Endothelial cell of hepatic sinusoid (primary cell): Measurements from ENCODE around the gene EIF5A2.
"Not testable (repeated sequence)": the region's sequence is repeated elsewhere in the genome, so short reads cannot be mapped to it uniquely, and the experiment has no call there.

Source experiments
- in situ Hi-C: cut with HindIII; loops from 2 replicates; pipeline ENCODE4 v1.10.0; 2017; ENCODE audit warnings: low sequenced_read_pairs

Gene EIF5A2

GRCh38 chr3:170897199-170897598 lies 11.2 kb downstream of the EIF5A2 start:
- in situ Hi-C loops, result not testable (repeated sequence)

DNA sequence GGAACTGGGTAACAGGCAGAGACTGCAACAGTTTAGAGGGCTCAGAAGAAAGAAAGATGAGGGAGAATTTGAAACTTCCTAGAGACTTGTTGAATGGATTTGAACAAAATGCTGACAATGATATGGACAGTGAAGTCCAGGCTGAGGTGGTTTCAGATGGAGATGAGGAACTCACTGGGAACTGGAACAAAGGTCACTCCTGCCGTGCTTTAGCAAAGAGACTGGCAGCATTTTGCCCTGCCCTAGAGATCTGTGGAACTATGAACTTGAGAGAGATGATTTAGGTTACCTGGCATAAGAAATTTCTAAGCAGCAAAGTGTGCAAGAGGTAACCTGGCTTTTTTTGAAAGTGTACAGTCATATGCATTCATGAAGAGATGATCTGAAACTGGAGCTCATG lies 11.7 kb downstream of the EIF5A2 start:
- in situ Hi-C loops, result no loop called here

- in situ Hi-C loops, result not testable (repeated sequence)
These were observed 12.1 kb downstream of the EIF5A2 start for GRCh38 chr3:170896333-170896732.

GRCh38 chr3:170893895-170894294 lies 14.5 kb downstream of the EIF5A2 start:
- in situ Hi-C loops, result no loop called here

DNA sequence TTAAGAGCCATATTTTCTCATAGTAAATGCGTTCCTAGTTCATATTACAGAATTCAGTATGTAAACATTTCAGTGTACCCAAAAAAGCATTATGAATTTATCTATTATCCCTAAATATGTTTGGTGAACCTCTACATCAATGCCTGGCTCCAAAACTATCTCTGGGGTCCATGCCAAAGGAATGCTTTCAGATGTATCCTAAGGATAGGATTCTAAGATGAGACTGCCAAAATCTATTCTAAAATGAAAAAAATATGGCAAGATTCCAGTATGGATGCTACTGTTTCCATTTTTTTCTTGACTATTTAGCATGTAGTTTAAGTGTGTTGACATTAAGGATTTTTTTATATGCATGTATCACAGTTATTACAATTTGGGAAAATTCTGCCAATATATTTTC lies 18.8 kb downstream of the EIF5A2 start:
- in situ Hi-C loops, result no loop called here

- in situ Hi-C loops, result no loop called here
These were observed 19.3 kb downstream of the EIF5A2 start for GRCh38 chr3:170889132-170889531.

DNA sequence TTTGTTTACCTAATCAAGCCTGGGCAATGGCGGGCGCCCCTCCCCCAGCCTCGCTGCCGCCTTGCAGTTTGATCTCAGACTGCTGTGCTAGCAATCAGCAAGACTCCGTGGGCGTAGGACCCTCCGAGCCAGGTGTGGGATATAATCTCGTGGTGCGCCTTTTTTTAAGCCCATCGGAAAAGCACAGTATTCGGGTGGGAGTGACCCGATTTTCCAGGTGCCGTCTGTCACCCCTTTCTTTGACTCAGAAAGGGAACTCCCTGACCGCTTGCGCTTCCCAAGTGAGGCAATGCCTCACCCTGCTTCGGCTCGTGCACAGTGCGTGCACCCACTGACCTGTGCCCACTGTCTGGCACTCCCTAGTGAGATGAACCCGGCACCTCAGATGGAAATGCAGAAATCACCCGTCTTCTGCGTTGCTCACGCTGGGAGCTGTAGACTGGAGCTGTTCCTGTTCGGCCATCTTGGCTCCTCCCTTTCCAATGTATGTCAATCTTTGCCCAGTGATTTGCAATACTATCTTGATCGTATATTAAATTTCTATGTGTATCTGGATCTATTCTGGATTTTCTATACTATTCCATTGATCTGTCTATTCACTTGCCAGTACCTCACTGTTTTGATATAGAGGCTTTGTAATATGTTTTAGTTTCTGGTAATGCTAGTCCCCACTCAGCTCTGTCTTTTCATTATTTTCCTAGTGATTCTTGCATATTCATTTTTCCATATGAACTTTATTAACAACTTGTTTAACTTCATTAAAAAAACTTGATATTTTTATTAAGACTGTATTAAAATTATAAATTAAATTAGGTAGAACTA lies 24.1 kb downstream of the EIF5A2 start:
- in situ Hi-C loops, result not testable (repeated sequence)

- in situ Hi-C loops, result not testable (repeated sequence)
These were observed 29.7 kb downstream of the EIF5A2 start for GRCh38 chr3:170878688-170879087.

- in situ Hi-C loops, result not testable (repeated sequence)
These were observed 31.1 kb downstream of the EIF5A2 start for GRCh38 chr3:170877311-170877710.

GRCh38 chr3:170876537-170876936 lies 31.9 kb downstream of the EIF5A2 start:
- in situ Hi-C loops, result no loop called here

DNA sequence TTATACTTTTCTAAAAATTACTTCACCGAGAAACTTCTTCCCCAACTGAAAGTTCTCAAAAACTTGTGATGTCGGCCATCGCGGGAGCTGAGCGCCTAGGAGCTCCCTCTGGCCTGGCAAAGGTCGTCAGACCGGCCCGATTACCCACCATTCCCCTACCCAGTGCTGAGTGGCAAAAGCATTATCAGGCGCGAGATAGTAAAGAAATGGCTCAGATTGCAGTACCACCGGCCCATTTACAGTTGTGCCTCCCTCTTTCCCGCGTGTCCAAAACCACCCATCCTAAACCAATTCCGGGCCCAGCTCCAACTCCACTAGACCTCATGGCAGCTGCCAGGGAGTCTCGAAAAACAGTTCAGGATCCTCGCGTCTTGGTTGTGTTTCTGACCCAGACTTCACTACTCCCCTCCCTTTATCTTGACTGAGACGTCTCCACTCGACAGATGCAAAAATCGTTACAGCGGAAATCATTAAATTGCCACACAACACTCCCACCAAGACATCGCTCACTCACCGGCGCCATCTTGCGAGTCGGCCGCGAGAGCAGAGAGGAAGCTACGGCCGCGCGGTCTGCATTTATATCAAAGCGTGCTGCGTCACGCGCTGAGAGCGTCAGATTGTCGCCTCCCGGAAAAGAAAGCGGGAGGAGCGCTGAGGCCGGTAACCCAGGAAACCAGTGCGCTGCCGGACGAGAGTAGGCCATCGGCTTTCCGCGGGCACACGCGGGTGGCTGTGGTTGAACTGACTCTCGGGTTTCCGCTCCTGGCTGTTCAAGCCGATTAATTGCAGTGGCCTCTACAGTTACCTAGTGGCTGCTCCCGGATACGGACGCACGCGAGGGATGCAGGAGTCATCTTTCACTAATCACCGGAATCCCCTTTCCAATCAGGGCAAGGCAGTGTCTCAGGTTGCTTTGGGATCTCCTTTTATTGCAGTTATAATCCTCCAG lies 38.5 kb downstream of the EIF5A2 start, which contains the start of gene RPL22L1:
RPL22L1 (minus strand) TSS at position 551 of the 949 bp plus-strand sequence; CDS start at position 523, 28 bp downstream.
- in situ Hi-C loops, result no loop called here

- in situ Hi-C loops, result no loop called here
These were observed 39.2 kb downstream of the EIF5A2 start for GRCh38 chr3:170869239-170869590.

GRCh38 chr3:170868577-170869238 lies 39.7 kb downstream of the EIF5A2 start:
- in situ Hi-C loops, result no loop called here

- in situ Hi-C loops, result no loop called here
These were observed 41.1 kb downstream of the EIF5A2 start for GRCh38 chr3:170867143-170867937.

GRCh38 chr3:170866499-170866898 lies 41.9 kb downstream of the EIF5A2 start:
- in situ Hi-C loops, result no loop called here

DNA sequence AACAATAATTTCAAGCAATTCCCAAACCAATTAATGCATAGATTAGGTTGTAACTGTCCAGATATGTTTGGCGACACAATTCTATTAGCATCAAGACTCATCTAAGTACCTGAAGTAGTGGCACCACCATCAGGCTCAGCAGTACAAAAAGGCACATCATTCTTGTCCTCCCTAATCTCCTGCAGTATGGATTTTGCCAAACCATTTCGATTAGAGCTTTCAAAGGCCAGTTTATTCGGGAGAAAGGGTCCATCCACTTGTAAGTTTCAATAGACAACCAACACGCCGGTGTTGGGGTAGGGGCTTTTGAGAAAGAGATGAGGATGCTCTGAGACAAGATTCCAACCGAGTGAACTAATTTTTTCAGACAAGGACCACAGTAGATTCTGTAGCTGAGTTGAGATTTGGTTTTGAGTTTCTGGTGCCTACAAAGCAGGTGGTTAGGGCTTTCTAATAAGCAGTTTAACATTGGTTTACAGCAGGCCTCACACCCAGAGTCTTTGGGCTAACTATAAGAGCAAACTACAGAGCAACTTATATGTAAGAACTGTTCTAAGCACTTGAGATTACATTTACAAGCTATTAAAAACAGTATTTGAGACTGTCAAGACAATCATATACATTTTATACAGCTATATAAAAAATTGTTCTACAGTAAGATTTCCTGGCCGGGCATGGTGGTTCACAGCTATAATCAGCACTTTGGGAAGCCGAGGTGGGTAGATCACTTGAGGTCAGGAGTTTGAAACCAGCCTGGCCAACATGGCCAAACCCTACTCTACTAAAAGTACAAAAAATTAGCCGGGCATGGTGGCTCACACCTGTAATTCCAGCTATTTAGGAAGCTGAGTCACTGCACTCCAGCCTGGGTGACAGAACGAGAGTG lies 43.0 kb downstream of the EIF5A2 start:
- in situ Hi-C loops, result no loop called here

DNA sequence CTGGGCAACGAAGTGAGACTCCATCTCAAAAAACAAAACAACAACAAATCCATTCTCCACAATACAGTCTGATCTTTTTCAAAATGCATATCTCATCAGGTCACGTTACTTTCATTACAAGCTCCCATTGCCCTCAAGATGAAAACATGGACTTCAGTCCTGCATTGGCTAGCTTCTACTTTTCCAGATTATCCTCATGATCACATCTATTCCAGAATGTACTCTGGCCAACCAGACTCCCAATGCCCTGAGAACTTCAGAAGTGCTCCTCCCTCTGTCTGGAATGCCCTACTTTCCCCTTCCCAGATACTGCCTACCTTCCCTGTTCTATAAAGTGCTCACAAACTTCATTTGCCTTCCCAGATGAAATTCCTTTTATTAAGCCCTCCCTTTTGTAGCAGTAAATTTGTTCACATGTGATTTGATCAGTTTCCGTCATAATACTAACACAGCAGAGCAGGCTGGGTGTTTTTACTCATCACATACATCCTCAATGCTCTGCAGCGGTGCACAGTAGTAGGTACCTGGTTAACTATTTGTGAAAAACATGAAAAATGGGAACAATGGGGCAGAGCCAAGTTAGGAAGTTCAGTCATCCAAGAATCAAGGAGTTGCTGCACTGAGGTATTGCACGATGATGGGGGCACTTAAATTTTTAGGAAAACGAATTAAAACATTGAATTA lies 43.8 kb downstream of the EIF5A2 start:
- in situ Hi-C loops, result no loop called here

DNA sequence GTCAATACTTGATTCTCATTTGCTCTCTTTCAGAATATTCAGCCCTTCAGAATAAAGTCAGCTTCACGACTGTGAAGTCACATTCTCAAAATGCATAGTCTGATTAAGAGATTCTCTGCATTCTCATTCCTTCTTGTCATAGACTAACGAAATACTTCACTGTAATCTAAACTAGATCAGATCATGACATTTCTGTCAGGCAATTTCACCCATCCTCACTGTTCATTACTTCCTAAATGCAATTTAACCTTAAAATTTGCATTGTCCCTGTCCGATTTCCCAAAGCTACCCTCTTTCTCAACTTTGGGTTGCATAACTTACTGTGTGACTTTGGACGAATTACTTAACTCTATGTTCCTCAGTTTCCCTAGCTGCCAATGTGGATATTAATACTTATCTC lies 44.6 kb downstream of the EIF5A2 start:
- in situ Hi-C loops, result no loop called here
